GM18498 (cell line): ENCODE results near the gene IL4R.
"Not testable (repeated sequence)": the region's sequence is repeated elsewhere in the genome, so short reads cannot be mapped to it uniquely, and the experiment has no call there.

Source experiments
- ATAC-seq: cut with Tn5 transposase; IDR thresholded peaks from one replicate; pipeline ENCODE4 v1.9.1; 2021; ENCODE audit warnings: mild to moderate bottlenecking, moderate library complexity; ENCODE audit not compliant: unreplicated experiment

The IL4R gene

GRCh38 chr16:27401768-27402568, 88.2 kb downstream of the IL4R start, which contains the start of gene IL21R:
TSS of gene IL21R (plus strand) at chr16:27402174. CDS start at chr16:27430072, 27,898 bp downstream.
- peak; percentile 66 for ATAC-seq

GRCh38 chr16:27402569-27402963, 88.8 kb downstream of the IL4R start:
- ATAC-seq = no peak

GRCh38 chr16:27402964-27403600, 89.3 kb downstream of the IL4R start:
- ATAC-seq = no peak

GRCh38 chr16:27403601-27403992, 89.8 kb downstream of the IL4R start:
- ATAC-seq = no peak

- no peak for ATAC-seq
Measured at GRCh38 chr16:27404163-27404823, 90.5 kb downstream of the IL4R start.

- no peak for ATAC-seq
Measured at GRCh38 chr16:27405546-27406451, 92.0 kb downstream of the IL4R start.

GRCh38 chr16:27406511-27407128, 92.8 kb downstream of the IL4R start:
- ATAC-seq = no peak

- ATAC-seq = no peak
Measured at GRCh38 chr16:27407133-27407532, 93.4 kb downstream of the IL4R start.

GRCh38 chr16:27408012-27408601, 94.3 kb downstream of the IL4R start:
- peak; percentile 38 for ATAC-seq

- ATAC-seq = peak; percentile 27
Measured at GRCh38 chr16:27408602-27409031, 94.8 kb downstream of the IL4R start.

GRCh38 chr16:27409958-27410357, 96.2 kb downstream of the IL4R start:
- ATAC-seq = not testable (repeated sequence)

GRCh38 chr16:27410761-27411160, 97.0 kb downstream of the IL4R start:
- no peak for ATAC-seq

- ATAC-seq = no peak
Measured at GRCh38 chr16:27413956-27414355, 100.2 kb downstream of the IL4R start.
